Adrenal gland (tissue), 12 donors: ENCODE results near the gene RPH3AL. TPM values are rescaled to one million over a fixed set of nuclear protein-coding genes. Genes with fewer than 3 reads are reported as not detected.

Source experiments
- DNase-seq, 7 donors: peaks; one replicate each; pipeline ENCODE4 v3.0.0-alpha.2; 2019 to 2020
- H3K27ac ChIP-seq, 5 donors: fragments of 200-600 bp; sonication (generic) in 4 of 5; 1 replicate in 3 of 5; 2 replicates in 2 of 5; pipeline versions ENCODE4 v1.5.1 to v1.8.0; 2016 to 2020; ENCODE audit warnings: mild to moderate bottlenecking in 1 of 5
- H3K27me3 ChIP-seq: fragments of 200-600 bp; 2 replicates; pipeline ENCODE4 v1.8.0; 2021
- H3K36me3 ChIP-seq, 2 donors: fragments of 200-600 bp; replicated peaks in 1 of 2; 1 replicate in 1 of 2; 2 replicates in 1 of 2; pipeline versions ENCODE4 v1.5.1 to v1.8.0; 2018 to 2022
- H3K4me1 ChIP-seq, 2 donors: fragments of 200-600 bp; replicated peaks in 1 of 2; 1 replicate in 1 of 2; 2 replicates in 1 of 2; pipeline versions ENCODE4 v1.5.1 to v1.8.0; 2018 to 2021
- H3K4me3 ChIP-seq, 4 donors: fragments of 200-600 bp; sonication (generic) in 3 of 4; one replicate each; pipeline ENCODE4 v1.5.1; 2016 to 2018
- H3K9me3 ChIP-seq, 3 donors: fragments of 200-600 bp; sonication (generic) in 1 of 3; replicated peaks in 1 of 3; 1 replicate in 2 of 3; 2 replicates in 1 of 3; pipeline versions ENCODE4 v1.5.1 to v1.8.0; 2016 to 2021
- CTCF ChIP-seq, 6 experiments: fragments of 450-650 bp in 4 of 6; fragments of 200-600 bp in 2 of 6; sonication (generic) in 1 of 6; IDR thresholded peaks; 1 replicate in 5 of 6; 2 replicates in 1 of 6; pipeline versions ENCODE4 v1.5.1 to v1.8.0; 2016 to 2021; ENCODE audit warnings: antibody characterized with exemption in 6 of 6, mild to moderate bottlenecking in 2 of 6, moderate library complexity in 1 of 6
- POLR2A ChIP-seq, 2 donors: fragments of 450-650 bp; IDR thresholded peaks; one replicate each; pipeline ENCODE4 v1.6.1; 2017; ENCODE audit warnings: antibody characterized with exemption in 2 of 2, mild to moderate bottlenecking in 2 of 2, moderate library complexity in 1 of 2
- WGBS, 4 donors: extraction: QIAGEN DNeasy Blood & Tissue Kit in 2 of 4; methylation state at CpG; one replicate each; pipeline versions ENCODE4 v1.1.5 to v1.1.7; 2013 to 2017; 5-methylcytosine and 5-hydroxymethylcytosine counted together
- intact Hi-C, 2 donors: fragments of 100-400 bp; cut with DNase I; formaldehyde crosslinking; loops; one replicate each; pipeline versions ENCODE4 v1.14.1 to v1.15.0; 2022 to 2023
- polyA plus RNA-seq, 3 donors: library from polyadenylated mRNA; stranded (reverse); fragments of 200-250 nt in 2 of 3; fragments of 350-450 nt in 1 of 3; fragmentation: Illumina TruSeq in 1 of 3; extraction: RNeasy Lipid Tissue Mini Kit (QIAGEN cat#74804) in 1 of 3; gene quantifications; one replicate each; pipeline ENCODE4 v1.2.3, GENCODE V29; 2013 to 2014
- total RNA-seq, 9 donors: library from RNA; depleted of rRNA in 4 of 9; stranded (reverse); fragments of >200 nt in 4 of 9; fragments of 120-200 nt in 1 of 9; fragmentation: NEBNext Ultra II Directional in 1 of 9; extraction: Animal tissue kit (Norgen Biotek cat#: 25700) in 1 of 9; gene quantifications; one replicate each; pipeline versions ENCODE4 v1.1.0 to v1.2.4, GENCODE V29; 2013 to 2023
- donor health status: healthy with polysubstance abuse.
- donor health status: Bipolar disorder and iron deficiency.
- donor health status: DM: yes; HTN: yes; CAD: no.
- donor health status: DM: no; HTN: no; CAD: no.
- donor health status: DM: no; HTN: no; CAD: no.
- donor health status: DM: yes; HTN: yes; CAD: no.

The RPH3AL gene
- total and polyA plus RNA-seq, 12 donors: 7.7 to 79.2 (median 33.7) TPM

GRCh38 chr17:194828-195602 is 157.6 kb downstream of the RPH3AL start:
- 77 to 85% (median 80%) methylated on average over 16 of the region's 16 CpGs for WGBS, 4 donors
- TF ChIP-seq POLR2A (IDR thresholded peaks at IDR 0.05) (no peak), CTCF (IDR thresholded peaks at IDR 0.05) (no peak)
- intact Hi-C loops: no loop called here

GRCh38 chr17:193841-194806 is 158.5 kb downstream of the RPH3AL start:
- Histone ChIP-seq H3K27ac (peak overlapping the region in 2 of 5 donors; percentile 1 to 32), H3K4me3 (no peak overlapping the region), H3K27me3 (no peaks in the 10 kb centered on the region), H3K9me3 (no peaks in the 10 kb centered on the region), H3K4me1 (peaks cover 9 to 15% of the 10 kb centered on the region in 2 donors), H3K36me3 (no peaks in the 10 kb centered on the region)
- peak in 6 of 7 donors; percentile 68 to 87 (median 78) for DNase-seq
- 19 to 49% (median 35%) methylated on average over 16 to 31 of the region's 31 CpGs for WGBS, 4 donors
- TF ChIP-seq CTCF (IDR thresholded peaks at IDR 0.05): no peak
- no peak for TF ChIP-seq POLR2A (IDR thresholded peaks at IDR 0.05)
- intact Hi-C loops: no loop called here

More at GRCh38 chr17:194828-195602, 157.6 kb downstream of the RPH3AL start:
- Histone ChIP-seq H3K36me3 (no peaks in the 10 kb centered on the region), H3K27me3 (no peaks in the 10 kb centered on the region), H3K9me3 (no peaks in the 10 kb centered on the region), H3K27ac (no peak overlapping the region), H3K4me1 (peaks cover 16 to 23% of the 10 kb centered on the region in 2 donors), H3K4me3 (no peak overlapping the region)
- DNase-seq: no peak

- TF ChIP-seq POLR2A (IDR thresholded peaks at IDR 0.05) (no peak), CTCF (IDR thresholded peaks at IDR 0.05) (no peak)
- H3K27ac ChIP-seq: peak overlapping the region in 1 of 5 donors; percentile 1
- no peak for DNase-seq
- intact Hi-C loops: no loop called here
- peaks cover 8 to 9% of the 10 kb centered on the region in 2 donors for H3K4me1 ChIP-seq
- WGBS, 4 donors: 91 to 98% (median 93%) methylated on average over 7 to 8 of the region's 8 CpGs
- no peaks in the 10 kb centered on the region for H3K9me3 ChIP-seq
- H3K27me3 ChIP-seq: no peaks in the 10 kb centered on the region
- H3K36me3 ChIP-seq: no peaks in the 10 kb centered on the region
- no peak overlapping the region for H3K4me3 ChIP-seq
These were observed 159.2 kb downstream of the RPH3AL start for GRCh38 chr17:193426-193810.
